Ovary (tissue), 9 donors: ENCODE measurements around the gene TBCD. TPM values are rescaled to one million over a fixed set of nuclear protein-coding genes. Genes with fewer than 3 reads are reported as not detected.

Source experiments
- DNase-seq, 5 donors: peaks; one replicate each; pipeline ENCODE4 v3.0.0-alpha.2; 2019 to 2020
- H3K27ac ChIP-seq, 2 donors: fragments of 200-600 bp; one replicate each; pipeline versions ENCODE4 v1.5.1 to v1.8.0; 2019 to 2022
- H3K27me3 ChIP-seq: fragments of 200-600 bp; one replicate; pipeline ENCODE4 v1.8.0; 2022
- H3K36me3 ChIP-seq: fragments of 200-600 bp; sonication (generic); one replicate; pipeline ENCODE4 v1.5.1; 2019
- H3K4me1 ChIP-seq: one replicate; pipeline ENCODE4 v1.8.1; 2013; ENCODE audit warnings: mild to moderate bottlenecking, moderate library complexity; ENCODE audit not compliant: insufficient read depth
- H3K4me3 ChIP-seq: fragments of 200-600 bp; sonication (generic); one replicate; pipeline ENCODE4 v1.5.1; 2017
- H3K9me3 ChIP-seq, 2 donors: fragments of 200-600 bp in 1 of 2; sonication (generic) in 1 of 2; one replicate each; pipeline versions ENCODE4 v1.5.1 to v1.8.1; 2013 to 2019; ENCODE audit warnings: mild to moderate bottlenecking in 1 of 2, moderate library complexity in 1 of 2
- EP300 ChIP-seq: sonication (generic); formaldehyde crosslinking; IDR thresholded peaks from one replicate; pipeline ENCODE4 v1.6.1; 2017; ENCODE audit warnings: antibody characterized with exemption
- POLR2A ChIP-seq: fragments of 450-650 bp; IDR thresholded peaks from one replicate; pipeline ENCODE4 v1.6.1; 2017; ENCODE audit warnings: antibody characterized with exemption, mild to moderate bottlenecking, moderate library complexity
- WGBS, 3 donors: extraction: QIAGEN DNeasy Blood & Tissue Kit in 1 of 3; methylation state at CpG; one replicate each; pipeline versions ENCODE4 v1.1.5 to v1.1.7; 2013 to 2017; 5-methylcytosine and 5-hydroxymethylcytosine counted together
- intact Hi-C, 4 donors: fragments of 100-400 bp; cut with DNase I; formaldehyde crosslinking; loops; one replicate each; pipeline versions ENCODE4 v1.11.0 to v1.15.1; 2022 to 2023
- polyA plus RNA-seq, 2 donors: library from polyadenylated mRNA; stranded (reverse); fragments of 200-250 nt in 1 of 2; fragments of 350-450 nt in 1 of 2; fragmentation: Illumina TruSeq in 1 of 2; extraction: RNeasy Lipid Tissue Mini Kit (QIAGEN cat#74804) in 1 of 2; gene quantifications; one replicate each; pipeline ENCODE4 v1.2.3, GENCODE V29; 2013 to 2014
- total RNA-seq, 7 donors: library from RNA; depleted of rRNA in 2 of 7; stranded (reverse); fragments of >200 nt in 2 of 7; fragmentation: NEBNext Ultra II Directional in 3 of 7; extraction: Animal tissue kit (Norgen Biotek cat#: 25700) in 3 of 7; gene quantifications; one replicate each; pipeline versions ENCODE4 v1.1.0 to v1.2.4, GENCODE V29; 2016 to 2023
- TF ChIP-seq, protein P1 (sequence below), 3 donors: fragments of 450-650 bp in 2 of 3; fragments of 200-600 bp in 1 of 3; IDR thresholded peaks; one replicate each; pipeline versions ENCODE4 v1.5.1 to v1.8.0; 2016 to 2022; ENCODE audit warnings: antibody characterized with exemption in 3 of 3, mild to moderate bottlenecking in 1 of 3
- donor health status: DM: no; HTN: no; CAD: no; lungs with moderate emphysema.
- donor health status: DM: no; HTN: no; CAD: no.
- donor health status: Bipolar disorder and iron deficiency.
- donor health status: DM: yes; HTN: yes; CAD: no.
- donor health status: DM: no; HTN: no; CAD: no.
- donor health status: DM: yes; HTN: yes; CAD: no.

The TBCD gene
- total and polyA plus RNA-seq, 9 donors, result 29.2 to 88.3 (median 59.2) TPM

DNA sequence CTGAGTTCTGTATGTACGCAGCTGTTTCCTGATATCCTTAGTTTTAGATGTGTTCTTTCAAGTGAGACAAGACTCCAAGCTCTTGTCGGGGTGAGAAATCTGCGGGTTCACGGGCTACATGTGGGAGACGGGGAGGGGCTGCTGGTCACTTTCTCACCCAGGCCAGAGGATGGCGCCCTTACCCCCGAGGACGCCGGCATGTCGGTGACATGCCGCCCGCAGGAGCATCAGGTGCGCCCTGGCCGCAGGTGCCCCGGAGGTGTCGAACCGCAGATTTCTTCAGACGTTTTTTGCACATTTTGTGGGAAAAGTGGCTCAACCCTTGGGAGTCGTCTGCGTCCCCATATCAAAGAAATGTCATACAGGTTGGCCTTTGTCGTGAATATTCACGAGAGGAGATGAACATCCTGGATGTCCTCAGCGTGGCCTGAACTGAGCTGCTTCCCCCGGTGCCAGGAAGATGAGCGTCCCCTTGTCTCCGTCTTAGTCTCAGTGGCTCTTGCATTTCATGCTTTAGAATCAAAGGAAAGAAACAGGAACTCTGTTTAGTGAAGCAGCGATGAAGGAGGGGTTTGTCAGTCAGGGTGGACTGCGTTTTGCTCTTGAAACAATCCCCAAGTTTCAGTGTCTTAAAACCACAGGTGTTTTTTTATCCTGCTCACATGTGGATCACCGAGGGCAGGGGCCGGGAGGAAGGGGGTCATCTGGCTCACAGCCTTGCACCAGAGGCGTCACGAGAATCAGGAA lies 163.3 kb downstream of the TBCD start:
- no peaks in the 10 kb centered on the region for H3K36me3 ChIP-seq
- TF ChIP-seq POLR2A (no peak), EP300 (no peak)
- TF ChIP-seq, protein P1, sequence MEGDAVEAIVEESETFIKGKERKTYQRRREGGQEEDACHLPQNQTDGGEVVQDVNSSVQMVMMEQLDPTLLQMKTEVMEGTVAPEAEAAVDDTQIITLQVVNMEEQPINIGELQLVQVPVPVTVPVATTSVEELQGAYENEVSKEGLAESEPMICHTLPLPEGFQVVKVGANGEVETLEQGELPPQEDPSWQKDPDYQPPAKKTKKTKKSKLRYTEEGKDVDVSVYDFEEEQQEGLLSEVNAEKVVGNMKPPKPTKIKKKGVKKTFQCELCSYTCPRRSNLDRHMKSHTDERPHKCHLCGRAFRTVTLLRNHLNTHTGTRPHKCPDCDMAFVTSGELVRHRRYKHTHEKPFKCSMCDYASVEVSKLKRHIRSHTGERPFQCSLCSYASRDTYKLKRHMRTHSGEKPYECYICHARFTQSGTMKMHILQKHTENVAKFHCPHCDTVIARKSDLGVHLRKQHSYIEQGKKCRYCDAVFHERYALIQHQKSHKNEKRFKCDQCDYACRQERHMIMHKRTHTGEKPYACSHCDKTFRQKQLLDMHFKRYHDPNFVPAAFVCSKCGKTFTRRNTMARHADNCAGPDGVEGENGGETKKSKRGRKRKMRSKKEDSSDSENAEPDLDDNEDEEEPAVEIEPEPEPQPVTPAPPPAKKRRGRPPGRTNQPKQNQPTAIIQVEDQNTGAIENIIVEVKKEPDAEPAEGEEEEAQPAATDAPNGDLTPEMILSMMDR (IDR thresholded peaks at IDR 0.05), result no peak
- no peaks in the 10 kb centered on the region for H3K4me1 ChIP-seq
- WGBS, 3 donors, result 94 to 95% (median 94%) methylated on average over 32 of the region's 32 CpGs
- no peaks in the 10 kb centered on the region for H3K27me3 ChIP-seq
- no peaks in the 10 kb centered on the region for H3K9me3 ChIP-seq
- no peak overlapping the region for H3K27ac ChIP-seq
- intact Hi-C loops, result loop anchor here in 1 of 4 donors (10.0 kb wide), 1 partner anchor 130 kb away; no protein-coding TSS in a partner anchor
- H3K4me3 ChIP-seq, result no peak overlapping the region
- no peak for DNase-seq

DNA sequence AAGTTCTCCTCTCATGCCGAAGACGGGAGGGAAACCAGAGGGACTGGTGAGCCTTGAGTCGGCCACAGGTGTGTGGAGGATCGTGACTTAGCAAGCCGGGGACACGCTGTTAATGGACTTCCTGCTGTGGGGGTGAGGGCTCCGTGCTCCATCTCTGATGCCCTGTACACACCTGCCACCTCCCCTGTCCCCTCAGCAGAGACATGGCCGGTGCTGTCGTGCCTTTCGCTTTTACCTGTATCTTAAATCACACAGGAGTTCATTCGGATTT lies 163.8 kb downstream of the TBCD start:
- H3K9me3 ChIP-seq, result no peaks in the 10 kb centered on the region
- H3K4me1 ChIP-seq, result no peaks in the 10 kb centered on the region
- no peak overlapping the region for H3K4me3 ChIP-seq
- 94 to 96% (median 95%) methylated on average over 11 of the region's 11 CpGs for WGBS, 3 donors
- H3K36me3 ChIP-seq, result no peaks in the 10 kb centered on the region
- no peak for TF ChIP-seq POLR2A
- TF ChIP-seq EP300, result no peak
- no peak overlapping the region for H3K27ac ChIP-seq
- no peak for DNase-seq
- intact Hi-C loops, result loop anchor here in 1 of 4 donors (10.0 kb wide), 1 partner anchor 131 kb away; no protein-coding TSS in a partner anchor
- H3K27me3 ChIP-seq, result no peaks in the 10 kb centered on the region

DNA sequence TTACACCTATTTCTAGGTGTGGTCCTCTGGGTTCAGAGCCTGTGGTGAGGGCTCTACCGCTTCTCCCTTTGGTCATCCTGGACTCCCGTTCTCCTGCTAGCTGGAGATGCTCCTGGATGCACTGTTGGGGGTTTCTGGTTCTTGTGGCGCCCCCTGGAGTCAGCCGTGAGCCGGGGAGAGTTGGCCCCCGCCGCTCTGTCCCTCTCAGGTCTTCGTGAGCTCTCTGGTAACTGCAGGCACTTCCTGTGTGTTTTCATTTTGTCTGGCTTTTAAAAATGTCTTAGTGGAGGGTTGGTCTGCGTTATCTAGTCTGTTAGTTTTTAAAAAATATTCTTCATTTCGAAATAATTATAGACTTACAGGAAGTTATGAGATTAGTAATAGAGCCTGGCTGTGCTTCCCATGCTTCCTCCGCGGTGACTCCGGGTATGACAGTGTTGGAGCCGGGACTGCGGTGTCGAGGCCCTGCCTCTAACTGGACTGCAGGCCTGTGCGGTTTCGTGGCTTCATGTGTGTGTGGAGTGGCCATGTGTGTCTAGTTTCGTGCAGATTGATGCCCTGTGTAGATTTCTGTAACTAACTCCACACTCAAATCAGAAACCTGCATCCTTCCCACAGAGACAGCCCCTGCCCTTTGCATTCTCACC lies 166.0 kb downstream of the TBCD start:
- WGBS, 3 donors, result 57 to 78% (median 69%) methylated on average over 19 of the region's 19 CpGs
- DNase-seq, result no peak
- Histone ChIP-seq H3K36me3 (no peaks in the 10 kb centered on the region), H3K9me3 (no peaks in the 10 kb centered on the region), H3K4me1 (no peaks in the 10 kb centered on the region), H3K27me3 (no peaks in the 10 kb centered on the region), H3K4me3 (no peak overlapping the region), H3K27ac (no peak overlapping the region)
- no peak for TF ChIP-seq EP300
- TF ChIP-seq, protein P1 (IDR thresholded peaks at IDR 0.05), result no peak
- TF ChIP-seq POLR2A, result no peak
- intact Hi-C loops, result loop anchor here in 1 of 4 donors (10.0 kb wide), 1 partner anchor 133 kb away; no protein-coding TSS in a partner anchor

DNA sequence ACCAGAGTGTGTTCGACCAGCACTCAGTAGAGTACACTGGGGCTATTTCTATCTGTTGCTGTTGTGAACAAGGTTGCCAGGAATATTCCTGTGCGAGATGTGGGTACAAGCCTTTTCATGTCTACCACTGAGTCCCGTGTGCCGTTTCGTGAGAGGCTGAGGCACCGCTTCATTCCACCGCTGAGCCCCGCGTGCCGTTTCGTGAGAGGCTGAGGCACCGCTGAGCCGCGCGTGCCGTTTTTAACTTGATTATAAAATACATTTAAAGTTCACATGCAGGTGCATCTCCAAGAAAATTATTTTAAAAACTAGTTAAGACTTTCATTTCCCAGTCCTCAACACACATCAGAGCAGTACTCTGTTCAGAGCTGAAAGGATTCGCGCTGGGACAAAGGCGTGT lies 166.6 kb downstream of the TBCD start:
- no peaks in the 10 kb centered on the region for H3K4me1 ChIP-seq
- no peaks in the 10 kb centered on the region for H3K27me3 ChIP-seq
- intact Hi-C loops, result loop anchor here in 1 of 4 donors (10.0 kb wide), 1 partner anchor 134 kb away; no protein-coding TSS in a partner anchor
- no peak overlapping the region for H3K4me3 ChIP-seq
- no peaks in the 10 kb centered on the region for H3K36me3 ChIP-seq
- H3K9me3 ChIP-seq, result no peaks in the 10 kb centered on the region
- 95 to 96% (median 95%) methylated on average over 19 of the region's 19 CpGs for WGBS, 3 donors
- TF ChIP-seq POLR2A (no peak), EP300 (no peak)
- TF ChIP-seq, protein P1 (IDR thresholded peaks at IDR 0.05), result no peak
- H3K27ac ChIP-seq, result no peak overlapping the region
- DNase-seq, result no peak

DNA sequence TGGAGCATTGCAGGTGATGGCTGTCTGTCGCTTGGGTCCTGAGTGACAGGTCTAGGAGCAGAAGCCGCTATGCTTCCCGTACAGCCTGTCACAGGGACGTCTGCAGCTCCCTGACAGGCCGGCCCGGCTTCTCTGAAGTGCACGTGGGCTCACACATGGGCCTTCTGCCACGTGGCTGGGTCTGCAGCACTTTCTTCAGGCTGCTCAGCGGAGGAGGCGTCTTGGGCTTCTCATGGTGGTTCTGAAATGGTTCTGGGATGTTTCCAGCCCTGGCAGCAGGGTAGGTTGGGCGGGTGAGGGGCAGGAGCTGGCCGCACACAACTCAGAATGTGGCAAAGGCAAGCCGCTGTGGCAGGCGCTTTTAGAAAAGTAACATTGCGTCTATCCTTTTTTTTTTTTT lies 168.3 kb downstream of the TBCD start:
- Histone ChIP-seq H3K36me3 (no peaks in the 10 kb centered on the region), H3K4me1 (no peaks in the 10 kb centered on the region), H3K27me3 (no peaks in the 10 kb centered on the region), H3K27ac (no peak overlapping the region), H3K9me3 (no peaks in the 10 kb centered on the region), H3K4me3 (no peak overlapping the region)
- TF ChIP-seq, protein P1 (IDR thresholded peaks at IDR 0.05), result no peak
- no peak for TF ChIP-seq EP300
- 89 to 94% (median 91%) methylated on average over 15 of the region's 15 CpGs for WGBS, 3 donors
- no peak for DNase-seq
- intact Hi-C loops, result no loop called here
